T follicular helper cell (primary cell): ENCODE data around the gene EVC2.

Experiments
- DNase-seq: peaks from one replicate; pipeline ENCODE4 v3.0.0-alpha.2; 2020; ENCODE audit warnings: low read depth
- total RNA-seq, 2 experiments: gene quantifications; one replicate each; lab custom pipeline; 2026; lab: John Stamatoyannopoulos, UW

The EVC2 gene
- 5.4 to 8.3 reads per million in 2 experiments for total RNA-seq

GRCh38 chr4:5708449-5709206 is at the start of gene EVC2:
TSS of gene EVC2 (minus strand) at chr4:5708559. CDS start at chr4:5708513, 46 bp downstream.
- DNase-seq: no peak

- DNase-seq: no peak
Measured at GRCh38 chr4:5757954-5758353, 49.6 kb upstream of the EVC2 start.

GRCh38 chr4:5757536-5757935 is 49.2 kb upstream of the EVC2 start:
- DNase-seq: no peak

- DNase-seq: no peak
Measured at GRCh38 chr4:5757091-5757490, 48.7 kb upstream of the EVC2 start.

GRCh38 chr4:5756271-5756670 is 47.9 kb upstream of the EVC2 start:
- no peak for DNase-seq

GRCh38 chr4:5755679-5756078 is 47.3 kb upstream of the EVC2 start:
- no peak for DNase-seq

GRCh38 chr4:5755161-5755560 is 46.8 kb upstream of the EVC2 start:
- no peak for DNase-seq

- no peak for DNase-seq
Measured at GRCh38 chr4:5754529-5754881, 46.1 kb upstream of the EVC2 start.

GRCh38 chr4:5753766-5754528 is 45.6 kb upstream of the EVC2 start:
- no peak for DNase-seq

- no peak for DNase-seq
Measured at GRCh38 chr4:5753366-5753765, 45.0 kb upstream of the EVC2 start.

GRCh38 chr4:5752376-5753184 is 44.2 kb upstream of the EVC2 start:
- DNase-seq: no peak

- DNase-seq: no peak
Measured at GRCh38 chr4:5751666-5752375, 43.5 kb upstream of the EVC2 start.

- DNase-seq: no peak
Measured at GRCh38 chr4:5750946-5751665, 42.7 kb upstream of the EVC2 start.

GRCh38 chr4:5750052-5750945 is 41.9 kb upstream of the EVC2 start:
- DNase-seq: no peak

- no peak for DNase-seq
Measured at GRCh38 chr4:5749568-5749967, 41.2 kb upstream of the EVC2 start.

GRCh38 chr4:5747738-5748375 is 39.5 kb upstream of the EVC2 start:
- DNase-seq: no peak

GRCh38 chr4:5746829-5747737 is 38.7 kb upstream of the EVC2 start:
- DNase-seq: no peak

- DNase-seq: no peak
Measured at GRCh38 chr4:5746250-5746649, 37.9 kb upstream of the EVC2 start.

GRCh38 chr4:5742968-5743367 is 34.6 kb upstream of the EVC2 start:
- DNase-seq: no peak
